RWPE2 (cell line): ENCODE results near the gene AGRN.

Experiments
- ATAC-seq: fragments of 200-7000 bp; cut with Tn5 transposase; 3 replicates; pipeline ENCODE4 v1.9.1; 2021; ENCODE audit warnings: low read depth
- DNase-seq: peaks from one replicate; pipeline ENCODE4 v3.0.0-alpha.2; 2020; ENCODE audit warnings: low spot score
- H3K27ac ChIP-seq: fragments of 450-650 bp; 2 replicates; pipeline ENCODE4 v1.5.1; 2017; ENCODE audit warnings: mild to moderate bottlenecking; ENCODE audit not compliant: poor library complexity, severe bottlenecking
- H3K27me3 ChIP-seq: fragments of 250-450 bp; sonication (Bioruptor Pico); 2 replicates; pipeline ENCODE4 v1.5.1; 2021; ENCODE audit warnings: mild to moderate bottlenecking, moderate library complexity; ENCODE audit not compliant: insufficient read depth, poor library complexity, severe bottlenecking
- H3K36me3 ChIP-seq: fragments of 250-450 bp; sonication (Bioruptor Pico); 2 replicates; pipeline ENCODE4 v1.5.1; 2020; ENCODE audit warnings: low read depth, mild to moderate bottlenecking, moderate library complexity
- H3K4me1 ChIP-seq: fragments of 250-450 bp; sonication (Bioruptor Pico); 2 replicates; pipeline ENCODE4 v1.5.1; 2021; ENCODE audit warnings: mild to moderate bottlenecking, moderate library complexity; ENCODE audit not compliant: insufficient read depth, poor library complexity, severe bottlenecking
- H3K4me3 ChIP-seq: fragments of 250-450 bp; sonication (Bioruptor Pico); 2 replicates; pipeline ENCODE4 v1.5.1; 2021; ENCODE audit warnings: mild to moderate bottlenecking, moderate library complexity; ENCODE audit not compliant: severe bottlenecking
- H3K9me3 ChIP-seq: fragments of 250-450 bp; sonication (Bioruptor Pico); 2 replicates; pipeline ENCODE4 v1.5.1; 2021; ENCODE audit warnings: mild to moderate bottlenecking, moderate library complexity; ENCODE audit not compliant: severe bottlenecking
- CTCF ChIP-seq: fragments of 450-650 bp; IDR thresholded peaks from one replicate; pipeline ENCODE4 v1.5.1; 2017; ENCODE audit warnings: mild to moderate bottlenecking, moderate library complexity; ENCODE audit not compliant: poor library complexity, severe bottlenecking

The AGRN gene

DNA sequence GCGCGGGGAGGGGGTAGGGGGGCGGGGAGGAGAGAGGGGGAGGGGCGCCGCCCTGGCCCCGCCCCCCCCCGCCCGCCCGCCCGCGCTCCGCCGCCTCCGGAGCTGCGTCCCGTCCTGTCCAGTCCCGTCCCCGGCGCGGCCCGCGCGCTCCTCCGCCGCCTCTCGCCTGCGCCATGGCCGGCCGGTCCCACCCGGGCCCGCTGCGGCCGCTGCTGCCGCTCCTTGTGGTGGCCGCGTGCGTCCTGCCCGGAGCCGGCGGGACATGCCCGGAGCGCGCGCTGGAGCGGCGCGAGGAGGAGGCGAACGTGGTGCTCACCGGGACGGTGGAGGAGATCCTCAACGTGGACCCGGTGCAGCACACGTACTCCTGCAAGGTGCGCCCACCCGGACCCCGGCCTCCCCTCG lies at the start of gene AGRN:
AGRN (plus strand) TSS at position 121 of the 405 bp plus-strand sequence; CDS start at position 174, 53 bp downstream.
- no peaks in the 10 kb centered on the region for H3K27me3 ChIP-seq
- peaks cover 23% of the 10 kb centered on the region for H3K4me1 ChIP-seq
- H3K36me3 ChIP-seq: peaks cover 28% of the 10 kb centered on the region
- no peaks in the 10 kb centered on the region for H3K9me3 ChIP-seq
- TF ChIP-seq CTCF: no peak
- H3K27ac ChIP-seq: peak within 1 kb of the TSS; percentile 96
- ATAC-seq (no peak), DNase-seq (no peak)
- peak within 1 kb of the TSS; percentile 99 for H3K4me3 ChIP-seq

DNA sequence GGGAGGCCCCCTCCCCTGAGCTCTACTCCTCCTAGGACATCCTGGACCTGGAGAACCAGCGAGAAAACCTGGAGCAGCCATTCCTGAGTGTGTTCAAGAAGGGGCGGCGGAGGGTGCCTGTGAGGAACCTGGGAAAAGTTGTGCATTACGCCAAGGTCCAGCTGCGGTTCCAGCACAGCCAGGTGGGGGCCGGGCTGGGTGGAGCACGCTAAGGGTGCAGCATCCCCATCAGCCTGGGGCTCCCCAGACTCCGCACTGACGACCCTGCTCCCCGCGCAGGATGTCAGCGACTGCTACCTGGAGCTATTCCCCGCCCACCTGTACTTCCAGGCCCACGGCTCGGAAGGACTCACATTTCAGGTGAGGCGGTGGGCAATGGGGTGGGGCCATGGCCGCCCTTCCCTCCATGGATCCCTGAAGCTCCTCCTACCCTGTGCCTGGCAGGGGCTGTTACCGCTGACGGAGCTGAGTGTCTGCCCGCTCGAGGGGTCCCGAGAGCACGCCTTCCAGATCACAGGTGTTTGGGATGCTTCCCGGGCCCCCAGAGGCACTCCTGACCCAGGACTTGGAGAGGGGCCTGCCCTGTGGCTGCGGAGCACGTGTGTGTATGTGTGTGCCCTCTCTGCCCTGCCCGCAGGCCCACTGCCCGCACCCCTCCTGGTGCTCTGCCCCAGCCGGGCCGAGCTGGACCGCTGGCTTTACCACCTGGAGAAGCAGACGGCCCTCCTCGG lies 49.5 kb upstream of the AGRN start:
- no peak overlapping the region for H3K4me3 ChIP-seq
- H3K27ac ChIP-seq: no peak overlapping the region
- H3K9me3 ChIP-seq: no peaks in the 10 kb centered on the region
- H3K27me3 ChIP-seq: no peaks in the 10 kb centered on the region
- ATAC-seq (no peak), DNase-seq (no peak)
- H3K36me3 ChIP-seq: peaks cover under 1% of the 10 kb centered on the region; the same call in 1 of the 2 replicates
- no peaks in the 10 kb centered on the region for H3K4me1 ChIP-seq
- no peak for TF ChIP-seq CTCF

- Histone ChIP-seq H3K4me3 (no peak overlapping the region), H3K4me1 (no peaks in the 10 kb centered on the region), H3K27ac (no peak overlapping the region), H3K36me3 (no peaks in the 10 kb centered on the region), H3K27me3 (no peaks in the 10 kb centered on the region), H3K9me3 (no peaks in the 10 kb centered on the region)
- ATAC-seq (no peak), DNase-seq (no peak)
- no peak for TF ChIP-seq CTCF
These were observed 48.8 kb upstream of the AGRN start for GRCh38 chr1:970973-971730.

- Histone ChIP-seq H3K4me3 (no peak overlapping the region), H3K36me3 (no peaks in the 10 kb centered on the region), H3K9me3 (no peaks in the 10 kb centered on the region), H3K4me1 (no peaks in the 10 kb centered on the region), H3K27ac (no peak overlapping the region), H3K27me3 (no peaks in the 10 kb centered on the region)
- ATAC-seq (no peak), DNase-seq (no peak)
- no peak for TF ChIP-seq CTCF
These were observed 48.0 kb upstream of the AGRN start for GRCh38 chr1:971751-972506.
